ENCODE measurements around the gene NFATC2.
"Not testable (repeated sequence)": the region's sequence is repeated elsewhere in the genome, so short reads cannot be mapped to it uniquely, and the experiment has no call there.

The NFATC2 gene

GRCh38 chr20:51492167-51493092 is 50.1 kb downstream of the NFATC2 start:
- peak; percentile 73 for DNase-seq

GRCh38 chr20:51491393-51491792 is 51.1 kb downstream of the NFATC2 start:
- DNase-seq: no peak

- no peak for DNase-seq
Measured at GRCh38 chr20:51490635-51491034, 51.9 kb downstream of the NFATC2 start.

GRCh38 chr20:51489611-51490010 is 52.9 kb downstream of the NFATC2 start:
- no peak for DNase-seq

DNA sequence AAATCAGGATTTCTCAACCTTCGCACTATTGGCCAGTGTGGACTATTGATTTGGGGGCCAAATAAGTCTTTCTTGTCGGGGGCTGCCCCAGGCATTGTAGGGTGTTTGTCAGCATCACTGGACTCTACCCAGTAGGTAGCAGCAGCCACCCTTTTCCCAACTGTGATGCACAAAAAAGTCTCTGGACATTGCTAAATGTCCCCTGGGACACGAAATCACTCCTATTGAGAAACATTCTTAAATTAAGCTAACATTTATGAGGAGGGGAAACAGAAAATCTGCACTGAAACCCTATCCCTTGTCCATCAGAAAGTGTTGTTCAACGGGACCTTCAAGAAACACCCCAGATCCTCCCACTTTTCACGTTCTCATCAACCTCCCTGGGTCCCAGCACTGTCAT is 54.2 kb downstream of the NFATC2 start:
- DNase-seq: no peak

DNA sequence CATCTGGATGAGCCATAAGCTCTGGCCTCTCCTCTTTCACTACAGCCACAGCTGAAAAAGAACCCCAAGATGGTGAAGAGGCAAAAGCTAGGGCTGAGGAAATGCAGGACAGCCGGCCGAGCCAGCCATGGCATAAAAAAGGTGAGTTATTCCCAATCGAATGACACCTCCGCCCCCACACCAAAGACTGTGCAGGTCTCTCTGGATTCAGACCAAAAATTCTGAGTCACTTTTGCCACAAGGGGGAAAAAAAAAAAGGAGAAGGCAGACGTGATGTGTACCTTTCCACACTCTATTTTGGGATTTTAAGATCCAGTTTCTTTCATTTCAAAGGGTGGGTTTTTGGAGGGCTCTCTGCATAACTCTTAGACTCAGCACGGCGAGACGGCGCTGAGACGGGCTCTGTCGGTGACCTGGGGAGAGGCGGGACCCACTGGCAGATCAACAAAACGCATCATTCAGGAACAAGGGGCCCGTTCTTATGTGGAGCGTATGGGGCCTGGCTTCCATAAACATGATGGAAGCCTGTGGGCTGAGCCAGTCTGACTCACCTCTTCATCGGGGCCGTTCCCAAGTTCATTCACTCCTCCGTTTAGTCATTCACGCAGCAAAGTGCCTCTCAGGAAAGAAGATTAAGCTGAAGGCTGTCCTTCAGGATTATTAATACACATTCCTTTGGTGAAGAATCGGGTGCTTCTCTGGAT is 54.8 kb downstream of the NFATC2 start:
- DNase-seq: no peak

DNA sequence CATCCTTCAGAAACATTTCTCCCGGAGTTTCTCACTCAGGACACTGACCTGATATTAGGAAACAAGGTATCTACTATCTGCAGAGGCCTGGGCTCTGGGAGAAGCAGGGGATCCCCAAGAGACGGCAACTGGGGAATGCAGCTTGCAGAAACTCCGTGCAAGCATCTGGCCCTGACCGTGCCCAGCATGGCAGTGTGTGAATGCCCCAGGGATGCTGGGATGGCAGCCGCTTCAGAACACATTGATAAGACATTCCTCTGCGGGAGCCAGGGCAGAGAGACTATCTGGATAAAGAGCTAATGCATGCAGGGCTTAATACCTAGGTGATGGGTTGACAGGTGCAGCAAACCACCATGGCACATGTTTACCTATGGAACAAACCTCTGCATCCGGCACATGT is 55.4 kb downstream of the NFATC2 start:
- no peak for DNase-seq

GRCh38 chr20:51486197-51487005 is 56.1 kb downstream of the NFATC2 start:
- DNase-seq: no peak

- no peak for DNase-seq
Measured at GRCh38 chr20:51484831-51485230, 57.7 kb downstream of the NFATC2 start.

DNA sequence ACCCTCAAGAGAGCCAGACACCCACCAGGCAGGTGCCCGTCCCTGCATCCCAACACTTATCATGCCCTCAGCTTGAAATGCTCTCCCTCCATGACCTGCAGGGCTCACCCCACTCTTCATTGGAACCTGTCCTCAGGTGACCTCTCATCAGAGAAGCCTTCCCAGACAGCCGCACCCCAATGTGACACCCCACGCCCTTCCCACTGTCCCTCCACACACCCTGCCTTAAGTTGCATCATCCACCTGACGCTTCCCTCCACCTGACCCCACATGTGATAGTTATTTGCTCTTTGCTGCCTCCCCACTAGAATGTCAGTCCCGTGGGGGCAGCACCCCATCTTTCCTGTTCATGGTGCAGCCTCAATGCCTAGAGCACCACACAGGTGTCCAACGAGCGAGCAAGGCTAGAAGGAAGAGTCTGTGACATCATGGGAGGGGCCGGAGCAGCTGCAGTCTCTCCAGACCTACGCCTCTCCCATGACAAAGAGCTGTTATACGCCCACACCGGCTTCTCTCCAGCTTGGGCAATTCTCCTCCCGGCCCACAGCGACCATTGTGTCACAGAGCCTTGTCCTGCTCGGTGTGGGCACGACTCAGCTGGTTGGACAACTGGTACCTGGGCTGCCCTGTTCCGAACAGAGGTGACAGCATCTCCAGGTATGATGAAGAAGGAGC is 58.2 kb downstream of the NFATC2 start:
- no peak for DNase-seq

GRCh38 chr20:51482836-51483473 is 59.6 kb downstream of the NFATC2 start:
- no peak for DNase-seq

GRCh38 chr20:51481341-51481914 is 61.1 kb downstream of the NFATC2 start:
- DNase-seq: no peak

- no peak for DNase-seq
Measured at GRCh38 chr20:51480507-51481270, 61.8 kb downstream of the NFATC2 start.

DNA sequence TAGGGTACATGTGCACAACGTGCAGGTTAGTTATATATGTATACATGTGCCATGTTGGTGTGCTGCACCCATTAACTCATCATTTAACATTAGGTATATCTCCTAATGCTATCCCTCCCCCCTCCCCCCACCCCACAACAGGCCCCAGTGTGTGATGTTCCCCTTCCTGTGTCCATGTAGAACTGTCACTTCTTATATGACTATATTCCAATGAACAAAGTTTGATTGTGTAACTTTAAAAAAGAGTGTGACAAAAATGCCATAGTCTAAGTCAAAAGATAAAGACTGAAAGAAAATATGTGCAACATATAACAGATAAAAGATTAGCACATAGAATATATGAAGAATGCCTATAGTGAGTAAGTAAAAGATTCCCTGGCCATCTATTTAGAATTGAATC is 66.4 kb downstream of the NFATC2 start:
- DNase-seq: not testable (repeated sequence)

DNA sequence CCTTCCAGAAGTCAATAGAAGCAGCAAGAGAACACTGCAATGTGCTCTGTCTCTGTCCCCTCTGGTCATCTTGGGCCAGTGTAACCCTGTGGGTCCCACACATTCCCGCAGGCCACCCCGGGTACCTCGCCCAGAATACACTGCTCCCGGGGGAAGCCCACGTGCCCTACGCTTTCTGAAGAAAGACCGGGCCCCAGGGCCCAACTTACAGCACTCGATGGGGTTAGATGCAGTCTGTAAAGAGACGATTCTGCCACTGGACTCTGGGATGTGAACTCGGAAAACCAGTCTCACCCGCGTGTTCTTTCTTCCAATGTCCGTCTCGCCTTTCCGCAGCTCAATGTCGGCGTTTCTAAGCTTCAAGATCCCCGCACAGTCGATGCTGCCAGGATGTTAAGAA is 68.7 kb downstream of the NFATC2 start:
- no peak for DNase-seq

- no peak for DNase-seq
Measured at GRCh38 chr20:51473256-51473655, 69.3 kb downstream of the NFATC2 start.

DNA sequence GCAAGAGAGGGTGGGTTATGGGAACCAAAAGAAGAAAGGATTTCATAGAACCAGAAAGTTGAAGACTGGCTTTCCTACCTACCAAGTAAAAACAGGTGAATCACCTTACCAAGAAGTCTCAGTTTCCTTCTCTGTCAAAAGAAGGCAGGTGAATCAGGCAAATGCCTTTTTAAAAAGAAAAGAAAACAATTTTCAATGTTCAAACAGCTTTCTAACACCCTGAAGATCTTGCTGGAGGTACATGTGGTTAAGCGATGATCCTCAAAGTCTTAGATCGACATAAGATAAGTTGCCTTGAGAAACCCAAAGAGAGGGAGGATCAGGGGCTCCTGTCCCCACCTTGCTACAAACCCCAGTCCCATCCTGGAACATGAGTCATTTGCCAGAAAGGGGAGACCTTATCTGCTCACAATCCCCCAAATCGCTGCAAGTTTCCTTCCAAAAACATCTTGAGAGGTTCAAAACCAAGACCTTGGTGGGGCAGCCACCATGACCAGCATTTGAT is 71.6 kb downstream of the NFATC2 start:
- no peak for DNase-seq

- peak; percentile 68 for DNase-seq
Measured at GRCh38 chr20:51470499-51470820, 72.1 kb downstream of the NFATC2 start.

GRCh38 chr20:51469578-51470498 is 72.7 kb downstream of the NFATC2 start:
- DNase-seq: peak; percentile 68

DNA sequence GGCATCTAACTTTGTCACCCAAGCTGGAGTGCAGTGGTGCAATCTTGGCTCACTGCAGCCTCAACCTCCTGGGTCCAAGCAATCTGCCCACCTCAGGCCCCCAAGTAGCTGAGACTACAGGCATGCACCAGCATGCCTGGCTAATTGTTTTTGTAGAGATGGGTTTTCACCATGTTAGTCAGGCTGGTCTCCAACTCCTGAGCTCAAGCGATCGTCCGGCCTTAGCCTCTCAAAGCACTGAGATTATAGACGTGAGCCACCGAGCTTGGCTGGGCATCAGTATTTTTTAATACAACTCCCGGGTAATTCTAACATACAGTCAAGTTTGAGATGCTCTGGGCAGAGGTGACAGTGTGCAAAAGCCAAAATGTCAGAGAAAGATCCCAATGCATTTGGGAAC is 73.5 kb downstream of the NFATC2 start:
- no peak for DNase-seq
